Fibroblast of lung (primary cell): ENCODE results near the gene CEMIP. TPM values are rescaled to one million over a fixed set of nuclear protein-coding genes. Genes with fewer than 3 reads are reported as not detected.

ENCODE experiments used
- DNase-seq, 2 donors: peaks; one replicate each; pipeline versions ENCODE4 v3.0.0 to v3.0.0-alpha.2; 2010; ENCODE audit warnings: low read depth in 2 of 2
- H2AFZ ChIP-seq: 2 replicates; pipeline ENCODE4 v1.5.1; 2012; ENCODE audit warnings: low read length, control low read depth, inconsistent platforms
- H3K27ac ChIP-seq: 2 replicates; pipeline ENCODE4 v1.5.1; 2011; ENCODE audit warnings: low read length, control low read depth; ENCODE audit not compliant: insufficient read depth
- H3K27me3 ChIP-seq: 2 replicates; pipeline ENCODE4 v1.5.1; 2011; ENCODE audit warnings: mild to moderate bottlenecking, low read length; ENCODE audit not compliant: control insufficient read depth, insufficient read depth
- H3K36me3 ChIP-seq: 2 replicates; pipeline ENCODE4 v1.5.1; 2011; ENCODE audit warnings: low read length; ENCODE audit not compliant: control insufficient read depth, insufficient read depth
- H3K4me1 ChIP-seq: 2 replicates; pipeline ENCODE4 v1.5.1; 2011; ENCODE audit warnings: low read length; ENCODE audit not compliant: control insufficient read depth, insufficient read depth; ENCODE audit errors: extremely low read depth
- H3K4me2 ChIP-seq: 2 replicates; pipeline ENCODE4 v1.5.1; 2011; ENCODE audit warnings: low read length, control low read depth; ENCODE audit not compliant: insufficient read depth; ENCODE audit errors: extremely low read depth
- H3K4me3 ChIP-seq, 4 experiments: fragments of 200-600 bp in 1 of 4; sonication (generic) in 1 of 4; replicated peaks in 1 of 4; 2 replicates each; pipeline ENCODE4 v1.5.1; 2011 to 2016; ENCODE audit warnings: low read length in 4 of 4, low read depth in 3 of 4, mild to moderate bottlenecking in 3 of 4, control low read depth in 2 of 4, inconsistent platforms in 1 of 4, mixed read lengths in 1 of 4; ENCODE audit not compliant: insufficient read depth in 1 of 4; ENCODE audit errors: control extremely low read depth in 1 of 4
- H3K79me2 ChIP-seq: 2 replicates; pipeline ENCODE4 v1.5.1; 2012; ENCODE audit warnings: mild to moderate bottlenecking, low read length, inconsistent platforms; ENCODE audit not compliant: control insufficient read depth, insufficient read depth
- H3K9ac ChIP-seq: 2 replicates; pipeline ENCODE4 v1.5.1; 2011; ENCODE audit warnings: mild to moderate bottlenecking, low read length, control low read depth; ENCODE audit not compliant: insufficient read depth
- H3K9me3 ChIP-seq: 2 replicates; pipeline ENCODE4 v1.5.1; 2012; ENCODE audit warnings: low read depth, low read length; ENCODE audit not compliant: control insufficient read depth, insufficient read depth
- H4K20me1 ChIP-seq: 2 replicates; pipeline ENCODE4 v1.5.1; 2011; ENCODE audit warnings: low read length; ENCODE audit not compliant: control insufficient read depth, insufficient read depth; ENCODE audit errors: extremely low read depth
- EZH2 ChIP-seq: IDR thresholded peaks from 2 replicates; pipeline ENCODE4 v1.5.1; 2012; ENCODE audit warnings: low read length, control low read depth, mild to moderate bottlenecking; ENCODE audit errors: missing control alignments
- polyA plus RNA-seq, 2 donors: library from polyadenylated mRNA; depleted of rRNA in 1 of 2; stranded (reverse) in 1 of 2; unstranded in 1 of 2; fragments of >200 nt; gene quantifications; 2 replicates each; pipeline ENCODE4 v1.2.1, GENCODE V29; 2011 to 2012; ENCODE audit warnings: missing spikeins in 1 of 2
- total RNA-seq: library from RNA; depleted of rRNA; stranded (reverse); fragments of >200 nt; gene quantifications from 2 replicates; pipeline ENCODE4 v1.2.1, GENCODE V29; 2014
- TF ChIP-seq, protein P1 (sequence below), 2 donors: IDR thresholded peaks in 1 of 2; conservative IDR thresholded peaks in 1 of 2; 1 replicate in 1 of 2; 2 replicates in 1 of 2; pipeline ENCODE4 v1.5.1; 2011 to 2012; ENCODE audit warnings: low read length in 2 of 2, control low read depth in 1 of 2, inconsistent platforms in 1 of 2, low read depth in 1 of 2, mild to moderate bottlenecking in 1 of 2

Gene CEMIP
- total and polyA plus RNA-seq, 2 donors (not counting 1 experiment from before 2014, with no cell fraction given) = 946 to 1,190 TPM

DNA sequence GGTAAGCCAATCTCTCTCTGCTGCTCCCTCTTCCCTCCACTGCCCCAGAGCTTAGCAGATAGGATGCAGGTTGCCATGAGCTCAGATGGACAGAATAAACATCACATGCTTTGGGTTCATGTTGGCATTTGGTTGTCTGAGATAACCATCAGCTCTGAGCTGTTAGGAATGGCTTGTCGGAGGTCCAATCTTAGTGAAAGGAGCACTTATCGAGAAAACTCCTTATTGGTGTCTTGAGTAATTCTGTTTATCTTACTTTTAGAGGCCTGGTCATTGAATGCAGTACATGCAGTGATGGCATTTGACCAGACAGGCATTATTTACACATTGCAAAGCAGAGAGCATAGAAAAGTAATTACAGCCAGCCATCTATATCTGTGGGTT, 99.7 kb downstream of the CEMIP start:
- Histone ChIP-seq H3K4me3 (no peak overlapping the region), H2AFZ (no peak overlapping the region), H3K4me1 (no peaks in the 10 kb centered on the region), H3K79me2 (no peaks in the 10 kb centered on the region), H3K36me3 (peaks cover 43% of the 10 kb centered on the region), H3K4me2 (no peak overlapping the region), H3K27ac (no peak overlapping the region), H3K27me3 (no peaks in the 10 kb centered on the region), H3K9ac (no peak overlapping the region), H4K20me1 (no peaks in the 10 kb centered on the region), H3K9me3 (no peaks in the 10 kb centered on the region)
- TF ChIP-seq, protein P1, sequence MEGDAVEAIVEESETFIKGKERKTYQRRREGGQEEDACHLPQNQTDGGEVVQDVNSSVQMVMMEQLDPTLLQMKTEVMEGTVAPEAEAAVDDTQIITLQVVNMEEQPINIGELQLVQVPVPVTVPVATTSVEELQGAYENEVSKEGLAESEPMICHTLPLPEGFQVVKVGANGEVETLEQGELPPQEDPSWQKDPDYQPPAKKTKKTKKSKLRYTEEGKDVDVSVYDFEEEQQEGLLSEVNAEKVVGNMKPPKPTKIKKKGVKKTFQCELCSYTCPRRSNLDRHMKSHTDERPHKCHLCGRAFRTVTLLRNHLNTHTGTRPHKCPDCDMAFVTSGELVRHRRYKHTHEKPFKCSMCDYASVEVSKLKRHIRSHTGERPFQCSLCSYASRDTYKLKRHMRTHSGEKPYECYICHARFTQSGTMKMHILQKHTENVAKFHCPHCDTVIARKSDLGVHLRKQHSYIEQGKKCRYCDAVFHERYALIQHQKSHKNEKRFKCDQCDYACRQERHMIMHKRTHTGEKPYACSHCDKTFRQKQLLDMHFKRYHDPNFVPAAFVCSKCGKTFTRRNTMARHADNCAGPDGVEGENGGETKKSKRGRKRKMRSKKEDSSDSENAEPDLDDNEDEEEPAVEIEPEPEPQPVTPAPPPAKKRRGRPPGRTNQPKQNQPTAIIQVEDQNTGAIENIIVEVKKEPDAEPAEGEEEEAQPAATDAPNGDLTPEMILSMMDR (conservative IDR thresholded peaks at IDR 0.05 in 1 of 2, IDR thresholded peaks at IDR 0.05 in 1 of 2; ENCODE audit: low read depth in 1 of 2, low read length in 2 of 2) = no peak
- no peak for TF ChIP-seq EZH2
- no peak for DNase-seq

DNA sequence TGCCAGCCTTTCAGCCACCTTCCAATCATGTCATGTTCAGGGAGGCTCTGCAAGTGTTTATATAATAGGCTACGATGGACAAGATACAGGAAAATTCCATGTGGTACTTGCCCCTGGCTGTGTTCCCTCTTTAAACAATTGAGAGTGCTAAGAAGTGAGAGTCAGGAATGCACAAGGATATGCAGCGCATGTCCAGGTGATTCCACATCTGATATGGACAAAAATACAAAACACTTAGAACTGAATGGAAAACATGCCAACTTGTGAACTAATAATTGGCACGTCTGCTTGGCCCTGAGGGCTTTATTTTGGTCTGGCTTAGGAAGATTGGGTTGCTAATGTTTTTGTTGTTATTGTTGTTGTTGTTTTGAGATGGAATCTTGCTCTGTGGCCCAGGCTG, 100.9 kb downstream of the CEMIP start:
- no peak overlapping the region for H3K4me2 ChIP-seq
- no peaks in the 10 kb centered on the region for H4K20me1 ChIP-seq
- no peak overlapping the region for H2AFZ ChIP-seq
- H3K36me3 ChIP-seq = peaks cover 44% of the 10 kb centered on the region
- H3K27me3 ChIP-seq = no peaks in the 10 kb centered on the region
- no peak overlapping the region for H3K4me3 ChIP-seq
- H3K4me1 ChIP-seq = no peaks in the 10 kb centered on the region
- no peak overlapping the region for H3K9ac ChIP-seq
- DNase-seq = no peak
- H3K9me3 ChIP-seq = no peaks in the 10 kb centered on the region
- H3K79me2 ChIP-seq = no peaks in the 10 kb centered on the region
- TF ChIP-seq EZH2 = no peak
- TF ChIP-seq, protein P1 (conservative IDR thresholded peaks at IDR 0.05 in 1 of 2, IDR thresholded peaks at IDR 0.05 in 1 of 2; ENCODE audit: low read depth in 1 of 2, low read length in 2 of 2) = no peak
- no peak overlapping the region for H3K27ac ChIP-seq

DNA sequence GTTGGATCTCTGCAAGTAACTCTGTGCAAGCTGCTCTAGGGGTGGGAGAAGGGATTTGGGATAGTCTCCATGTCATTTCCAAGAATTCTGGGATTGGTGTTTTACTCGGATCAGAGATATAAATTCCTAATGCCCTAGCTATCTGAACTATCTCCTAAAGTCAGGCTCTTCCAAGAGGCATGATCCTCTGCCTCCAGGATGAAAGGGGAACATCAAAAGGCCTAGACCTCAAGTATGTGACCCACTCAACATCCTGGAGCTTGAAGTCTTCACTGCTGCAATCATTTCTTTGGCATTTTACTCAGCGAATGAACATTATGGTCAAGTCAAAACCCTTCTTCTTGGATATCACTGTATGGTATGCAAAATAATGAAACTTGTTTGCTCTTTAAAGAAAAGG, 104.5 kb downstream of the CEMIP start:
- Histone ChIP-seq H3K36me3 (peaks cover 35% of the 10 kb centered on the region), H2AFZ (no peak overlapping the region), H3K79me2 (no peaks in the 10 kb centered on the region), H3K4me2 (no peak overlapping the region), H3K9me3 (no peaks in the 10 kb centered on the region), H3K9ac (no peak overlapping the region), H3K4me3 (no peak overlapping the region), H3K27ac (no peak overlapping the region), H3K4me1 (no peaks in the 10 kb centered on the region), H3K27me3 (no peaks in the 10 kb centered on the region), H4K20me1 (no peaks in the 10 kb centered on the region)
- DNase-seq = no peak
- TF ChIP-seq, protein P1 (conservative IDR thresholded peaks at IDR 0.05 in 1 of 2, IDR thresholded peaks at IDR 0.05 in 1 of 2; ENCODE audit: low read depth in 1 of 2, low read length in 2 of 2) = no peak
- no peak for TF ChIP-seq EZH2
